Mesenchymal stem cell (in vitro differentiated cells and primary cell): ENCODE results near the gene ILF3.

ENCODE experiments used
- DNase-seq: peaks from one replicate; pipeline ENCODE4 v3.0.0-alpha.2; 2013
- H2AFZ ChIP-seq: one replicate; pipeline ENCODE4 v1.6.1; 2013; ENCODE audit warnings: low read depth, mild to moderate bottlenecking, control low read depth, inconsistent platforms, low read length, moderate library complexity
- H2AK5ac ChIP-seq: 2 replicates; pipeline ENCODE4 v1.6.1; 2013; ENCODE audit warnings: low read length, moderate library complexity, mild to moderate bottlenecking, inconsistent platforms; ENCODE audit not compliant: severe bottlenecking
- H2BK120ac ChIP-seq: one replicate; pipeline ENCODE4 v1.6.1; 2013; ENCODE audit warnings: low read depth, mild to moderate bottlenecking, inconsistent platforms, low read length, moderate library complexity
- H2BK12ac ChIP-seq, 2 experiments: one replicate each; pipeline ENCODE4 v1.6.1; 2013; ENCODE audit warnings: inconsistent platforms in 2 of 2, low read length in 2 of 2, mild to moderate bottlenecking in 2 of 2, moderate library complexity in 2 of 2, control low read depth in 1 of 2
- H2BK15ac ChIP-seq: one replicate; pipeline ENCODE4 v1.6.1; 2013; ENCODE audit warnings: mild to moderate bottlenecking, low read depth, inconsistent platforms; ENCODE audit not compliant: poor library complexity, severe bottlenecking
- H2BK5ac ChIP-seq: 2 replicates; pipeline ENCODE4 v1.6.1; 2013; ENCODE audit warnings: low read depth, mild to moderate bottlenecking, low read length, control low read depth, inconsistent platforms; ENCODE audit not compliant: poor library complexity, severe bottlenecking
- H3K14ac ChIP-seq, 2 experiments: one replicate each; pipeline ENCODE4 v1.6.1; 2013; ENCODE audit warnings: inconsistent platforms in 2 of 2, low read length in 2 of 2, control low read depth in 1 of 2, mild to moderate bottlenecking in 1 of 2, moderate library complexity in 1 of 2
- H3K18ac ChIP-seq, 2 experiments: one replicate each; pipeline ENCODE4 v1.6.1; 2013; ENCODE audit warnings: inconsistent platforms in 2 of 2, low read length in 2 of 2, control low read depth in 1 of 2, low read depth in 1 of 2, mild to moderate bottlenecking in 1 of 2
- H3K23ac ChIP-seq, 2 experiments: one replicate each; pipeline ENCODE4 v1.6.1; 2013; ENCODE audit warnings: inconsistent platforms in 2 of 2, low read length in 2 of 2, mild to moderate bottlenecking in 2 of 2, moderate library complexity in 2 of 2, control low read depth in 1 of 2
- H3K27ac ChIP-seq: 2 replicates; pipeline ENCODE4 v1.5.1; 2013; ENCODE audit warnings: mild to moderate bottlenecking, moderate library complexity, low read length, control low read depth, inconsistent platforms; ENCODE audit not compliant: poor library complexity, severe bottlenecking
- H3K27me3 ChIP-seq, 2 experiments: 2 replicates each; pipeline versions ENCODE4 v1.6.1 to v1.7.0; 2013; ENCODE audit warnings: low read length in 2 of 2, mild to moderate bottlenecking in 2 of 2, moderate library complexity in 2 of 2, control low read depth in 1 of 2, inconsistent platforms in 1 of 2; ENCODE audit not compliant: control insufficient read depth in 1 of 2, insufficient read depth in 1 of 2
- H3K36me3 ChIP-seq, 2 experiments: 2 replicates each; pipeline versions ENCODE4 v1.6.1 to v1.7.0; 2013; ENCODE audit warnings: low read length in 2 of 2, control low read depth in 1 of 2, inconsistent platforms in 1 of 2, low read depth in 1 of 2, mild to moderate bottlenecking in 1 of 2; ENCODE audit not compliant: insufficient read depth in 2 of 2, control insufficient read depth in 1 of 2
- H3K4ac ChIP-seq, 2 experiments: one replicate each; pipeline ENCODE4 v1.6.1; 2013; ENCODE audit warnings: inconsistent platforms in 2 of 2, low read length in 2 of 2, mild to moderate bottlenecking in 2 of 2, moderate library complexity in 2 of 2, control low read depth in 1 of 2, low read depth in 1 of 2
- H3K4me1 ChIP-seq: 2 replicates; pipeline ENCODE4 v1.6.1; 2013; ENCODE audit warnings: low read depth, low read length, control low read depth; ENCODE audit not compliant: control insufficient read depth, insufficient read depth
- H3K4me2 ChIP-seq: 2 replicates; pipeline ENCODE4 v1.6.1; 2013; ENCODE audit warnings: low read length, mild to moderate bottlenecking, inconsistent platforms; ENCODE audit not compliant: poor library complexity, severe bottlenecking
- H3K4me3 ChIP-seq, 2 experiments: 2 replicates each; pipeline versions ENCODE4 v1.5.1 to v1.7.0; 2013; ENCODE audit warnings: low read length in 2 of 2, mild to moderate bottlenecking in 2 of 2, control low read depth in 1 of 2, low read depth in 1 of 2; ENCODE audit not compliant: insufficient read depth in 1 of 2
- H3K79me1 ChIP-seq: replicated peaks from 2 replicates; pipeline ENCODE4 v1.6.1; 2013; ENCODE audit warnings: mild to moderate bottlenecking, control low read depth, low read length, inconsistent platforms; ENCODE audit not compliant: poor library complexity, severe bottlenecking
- H3K9ac ChIP-seq: 2 replicates; pipeline ENCODE4 v1.7.0; 2013; ENCODE audit warnings: mild to moderate bottlenecking, low read length, moderate library complexity
- H3K9me3 ChIP-seq: 2 replicates; pipeline ENCODE4 v1.7.0; 2013; ENCODE audit warnings: mild to moderate bottlenecking, low read length; ENCODE audit not compliant: control insufficient read depth
- H4K8ac ChIP-seq: one replicate; pipeline ENCODE4 v1.6.1; 2013; ENCODE audit warnings: inconsistent platforms, mild to moderate bottlenecking, low read length, moderate library complexity
- H4K91ac ChIP-seq: one replicate; pipeline ENCODE4 v1.6.1; 2013; ENCODE audit warnings: mild to moderate bottlenecking, low read length, inconsistent platforms
- WGBS: methylation state at CpG from one replicate; pipeline ENCODE4 v1.1.7; 2013; ENCODE audit warnings: mixed read lengths; 5-methylcytosine and 5-hydroxymethylcytosine counted together

The ILF3 gene

DNA sequence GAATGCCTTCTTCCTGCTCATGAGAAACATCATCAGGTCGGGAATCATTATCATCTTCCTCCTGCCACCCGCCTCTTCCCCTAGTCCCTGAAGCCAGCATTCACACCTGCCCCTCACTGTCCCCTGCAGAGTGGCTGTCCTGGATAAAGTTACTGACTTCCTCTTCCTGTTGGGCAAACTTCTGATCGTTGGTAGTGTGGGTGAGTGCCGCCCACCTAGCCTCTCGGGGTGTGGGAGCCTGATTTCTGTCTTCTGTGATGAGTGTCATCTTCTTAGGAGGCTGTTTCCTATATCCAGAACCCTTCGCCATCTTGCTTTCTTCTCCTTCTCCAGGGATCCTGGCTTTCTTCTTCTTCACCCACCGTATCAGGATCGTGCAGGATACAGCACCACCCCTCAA is 16.3 kb upstream of the ILF3 start:
- no peak overlapping the region for H3K9ac ChIP-seq
- no peak for DNase-seq
- no peak overlapping the region for H4K8ac ChIP-seq
- H2AK5ac ChIP-seq = no peak overlapping the region
- no peak overlapping the region for H2BK120ac ChIP-seq
- H3K4ac ChIP-seq = no peak overlapping the region
- H3K23ac ChIP-seq = no peak overlapping the region
- no peaks in the 10 kb centered on the region for H3K27me3 ChIP-seq
- H2BK15ac ChIP-seq = no peak overlapping the region
- H3K36me3 ChIP-seq = peaks cover 52 to 89% of the 10 kb centered on the region in 2 experiments
- H3K4me1 ChIP-seq = no peaks in the 10 kb centered on the region
- H2BK5ac ChIP-seq = no peak overlapping the region
- no peak overlapping the region for H4K91ac ChIP-seq
- H2BK12ac ChIP-seq = no peak overlapping the region
- H3K4me3 ChIP-seq = no peak overlapping the region
- no peak overlapping the region for H3K18ac ChIP-seq
- no peaks in the 10 kb centered on the region for H3K9me3 ChIP-seq
- H3K79me1 ChIP-seq = peaks cover 13% of the 10 kb centered on the region
- no peak overlapping the region for H2AFZ ChIP-seq
- no peak overlapping the region for H3K4me2 ChIP-seq
- H3K27ac ChIP-seq = no peak overlapping the region
- WGBS = 95% methylated on average over 2 of the region's 8 CpGs
- no peak overlapping the region for H3K14ac ChIP-seq

DNA sequence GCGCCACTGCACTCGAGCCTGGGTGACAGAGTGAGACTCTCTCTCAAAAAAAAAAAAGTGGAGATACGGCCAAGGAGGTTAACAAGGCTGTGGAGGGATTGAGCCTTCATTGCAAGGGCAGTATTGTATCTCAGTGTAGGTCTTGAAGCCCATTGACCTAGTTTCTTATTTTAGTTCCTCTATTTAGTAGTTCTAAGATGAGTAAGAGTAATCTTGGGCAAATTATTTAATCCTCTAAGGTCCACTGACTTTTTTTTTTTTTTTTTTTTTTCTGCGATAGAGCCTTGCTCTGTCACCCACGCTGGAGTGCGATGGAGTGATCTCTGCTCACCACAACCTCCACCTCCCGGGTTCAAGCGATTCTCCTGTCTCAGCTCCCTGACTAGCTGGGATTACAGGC is 14.3 kb upstream of the ILF3 start:
- no peak overlapping the region for H3K4me3 ChIP-seq
- no peak overlapping the region for H3K27ac ChIP-seq
- H3K4me1 ChIP-seq = peaks cover 9% of the 10 kb centered on the region
- no peak overlapping the region for H2AK5ac ChIP-seq
- peaks cover 53 to 90% of the 10 kb centered on the region in 2 experiments for H3K36me3 ChIP-seq
- H2BK12ac ChIP-seq = no peak overlapping the region
- H3K27me3 ChIP-seq = no peaks in the 10 kb centered on the region
- H2BK5ac ChIP-seq = no peak overlapping the region
- 95% methylated on average over 7 of the region's 8 CpGs for WGBS
- no peak overlapping the region for H3K9ac ChIP-seq
- no peak overlapping the region for H3K18ac ChIP-seq
- H3K9me3 ChIP-seq = no peaks in the 10 kb centered on the region
- peaks cover 10% of the 10 kb centered on the region for H3K79me1 ChIP-seq
- no peak overlapping the region for H3K4me2 ChIP-seq
- H3K23ac ChIP-seq = no peak overlapping the region
- H2BK15ac ChIP-seq = no peak overlapping the region
- H4K91ac ChIP-seq = no peak overlapping the region
- H4K8ac ChIP-seq = no peak overlapping the region
- H3K4ac ChIP-seq = no peak overlapping the region
- H2AFZ ChIP-seq = no peak overlapping the region
- H3K14ac ChIP-seq = no peak overlapping the region
- DNase-seq = no peak
- no peak overlapping the region for H2BK120ac ChIP-seq

DNA sequence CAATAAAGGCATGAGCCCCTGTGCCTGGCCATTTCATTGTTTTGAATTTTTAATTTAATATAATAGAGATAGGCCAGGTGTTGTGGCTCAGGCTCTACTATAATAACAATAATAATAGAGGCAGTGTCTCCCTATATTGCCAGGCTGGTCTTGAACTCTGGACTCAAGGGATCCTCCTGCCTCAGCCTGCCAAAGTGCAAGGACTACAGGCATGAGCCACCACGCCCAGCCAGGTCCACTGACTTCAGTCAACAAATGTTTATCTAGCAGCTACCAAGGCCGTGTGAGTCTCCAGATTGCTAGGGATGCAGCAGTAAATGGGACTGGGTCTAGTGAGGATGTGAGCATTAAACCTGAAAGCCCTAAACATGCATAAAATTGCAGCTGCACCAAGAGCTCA is 13.8 kb upstream of the ILF3 start:
- H3K14ac ChIP-seq = no peak overlapping the region
- H3K27ac ChIP-seq = no peak overlapping the region
- no peak overlapping the region for H2BK120ac ChIP-seq
- DNase-seq = no peak
- H3K18ac ChIP-seq = no peak overlapping the region
- no peak overlapping the region for H2AFZ ChIP-seq
- peaks cover 9% of the 10 kb centered on the region for H3K4me1 ChIP-seq
- no peak overlapping the region for H2BK15ac ChIP-seq
- H3K9me3 ChIP-seq = no peaks in the 10 kb centered on the region
- H4K91ac ChIP-seq = no peak overlapping the region
- H3K23ac ChIP-seq = no peak overlapping the region
- WGBS = 69% methylated on average over 2 of the region's 2 CpGs
- peaks cover 10% of the 10 kb centered on the region for H3K79me1 ChIP-seq
- no peak overlapping the region for H3K4me3 ChIP-seq
- H3K36me3 ChIP-seq = peaks cover 48 to 84% of the 10 kb centered on the region in 2 experiments
- H3K4ac ChIP-seq = no peak overlapping the region
- no peak overlapping the region for H3K9ac ChIP-seq
- no peak overlapping the region for H2BK12ac ChIP-seq
- no peak overlapping the region for H2BK5ac ChIP-seq
- no peak overlapping the region for H3K4me2 ChIP-seq
- no peak overlapping the region for H2AK5ac ChIP-seq
- no peaks in the 10 kb centered on the region for H3K27me3 ChIP-seq
- no peak overlapping the region for H4K8ac ChIP-seq

DNA sequence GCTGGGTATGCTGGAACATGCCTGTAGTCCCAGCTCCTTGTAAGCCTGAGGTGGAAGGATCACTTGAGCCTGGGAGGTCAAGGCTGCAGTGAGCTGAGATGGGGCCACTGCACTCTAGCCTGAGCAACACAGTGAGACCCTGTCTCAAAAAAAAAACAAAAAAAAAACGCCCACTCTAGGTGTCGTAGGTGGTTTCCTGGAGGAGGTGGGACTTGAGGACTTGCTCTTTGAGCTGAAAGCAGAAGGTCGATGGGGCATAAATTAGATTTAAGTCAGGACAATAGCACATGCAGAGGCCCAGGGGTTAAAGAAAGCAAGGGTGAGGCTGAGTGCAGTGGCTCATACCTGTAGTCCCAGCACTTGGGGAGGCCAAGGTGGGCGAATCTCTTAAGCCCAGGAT is 12.9 kb upstream of the ILF3 start:
- Histone ChIP-seq H3K79me1 (peaks cover 10% of the 10 kb centered on the region), H3K23ac (no peak overlapping the region), H3K9ac (no peak overlapping the region), H2BK12ac (no peak overlapping the region), H3K27ac (no peak overlapping the region), H3K18ac (no peak overlapping the region), H4K8ac (no peak overlapping the region), H2BK15ac (no peak overlapping the region), H3K9me3 (no peaks in the 10 kb centered on the region), H2BK120ac (no peak overlapping the region), H2AFZ (no peak overlapping the region), H3K4me2 (no peak overlapping the region), H2BK5ac (no peak overlapping the region), H3K4me3 (no peak overlapping the region), H3K14ac (no peak overlapping the region), H4K91ac (no peak overlapping the region), H3K4me1 (peaks cover 9% of the 10 kb centered on the region), H3K36me3 (peaks cover 42 to 75% of the 10 kb centered on the region in 2 experiments), H3K4ac (no peak overlapping the region), H2AK5ac (no peak overlapping the region), H3K27me3 (no peaks in the 10 kb centered on the region)
- DNase-seq = no peak
- 94% methylated on average over 4 of the region's 4 CpGs for WGBS
